ENCODE results near the gene P2RX7.

Gene P2RX7

GRCh38 chr12:121139286-121139685, 6.6 kb downstream of the P2RX7 start:
- H3K4me3 ChIP-seq (ENCODE audit: low read length) = no peak overlapping the region

GRCh38 chr12:121142171-121142950, 9.7 kb downstream of the P2RX7 start:
- Histone ChIP-seq H3K4me2 (ENCODE audit: low read depth, low read length) (no peak overlapping the region), H3K36me3 (replicated peaks; ENCODE audit: insufficient read depth, low read length) (no peaks in the 10 kb centered on the region), H2AFZ (ENCODE audit: low read length) (no peak overlapping the region), H3K9ac (ENCODE audit: low read length) (no peak overlapping the region), H3K9me3 (replicated peaks; ENCODE audit: insufficient read depth, low read length) (no peaks in the 10 kb centered on the region), H3F3A (ENCODE audit: insufficient read depth, low read length) (no peaks in the 10 kb centered on the region), H4K20me1 (ENCODE audit: insufficient read depth, low read length) (no peaks in the 10 kb centered on the region), H3K27ac (ENCODE audit: low read length) (no peak overlapping the region), H3K79me2 (ENCODE audit: low read length) (no peaks in the 10 kb centered on the region; the same call in 1 of the 2 replicates), H3K4me1 (ENCODE audit: low read length) (no peaks in the 10 kb centered on the region), H3K27me3 (replicated peaks; ENCODE audit: insufficient read depth, low read length) (no peaks in the 10 kb centered on the region), H3K9me2 (replicated peaks; ENCODE audit: insufficient read depth, low read length) (no peaks in the 10 kb centered on the region), H3K4me3 (ENCODE audit: low read length) (no peak overlapping the region)
- no peak for DNase-seq
- TF ChIP-seq EZH2phosphoT487 (IDR thresholded peaks at IDR 0.05; ENCODE audit: low read length) = no peak
- TF ChIP-seq EZH2 (optimal IDR thresholded peaks at IDR 0.05; ENCODE audit: low read depth, low read length) = no peak
- no peak for TF ChIP-seq CTCF (IDR thresholded peaks at IDR 0.05; ENCODE audit: low read length)

More at GRCh38 chr12:121139286-121139685, 6.6 kb downstream of the P2RX7 start:
- TF ChIP-seq EZH2 (optimal IDR thresholded peaks at IDR 0.05; ENCODE audit: low read depth, low read length) = no peak
- TF ChIP-seq EZH2phosphoT487 (IDR thresholded peaks at IDR 0.05; ENCODE audit: low read length) = no peak
- TF ChIP-seq CTCF (IDR thresholded peaks at IDR 0.05; ENCODE audit: low read length) = no peak
- Histone ChIP-seq H3K9ac (ENCODE audit: low read length) (no peak overlapping the region), H3K9me2 (replicated peaks; ENCODE audit: insufficient read depth, low read length) (no peaks in the 10 kb centered on the region), H3K4me1 (ENCODE audit: low read length) (no peaks in the 10 kb centered on the region), H3K27ac (ENCODE audit: low read length) (no peak overlapping the region), H2AFZ (ENCODE audit: low read length) (no peak overlapping the region), H3K27me3 (replicated peaks; ENCODE audit: insufficient read depth, low read length) (no peaks in the 10 kb centered on the region), H3K36me3 (replicated peaks; ENCODE audit: insufficient read depth, low read length) (no peaks in the 10 kb centered on the region), H3F3A (ENCODE audit: insufficient read depth, low read length) (no peaks in the 10 kb centered on the region), H4K20me1 (ENCODE audit: insufficient read depth, low read length) (no peaks in the 10 kb centered on the region), H3K4me2 (ENCODE audit: low read depth, low read length) (no peak overlapping the region), H3K79me2 (ENCODE audit: low read length) (peaks cover 12% of the 10 kb centered on the region), H3K9me3 (replicated peaks; ENCODE audit: insufficient read depth, low read length) (no peaks in the 10 kb centered on the region)
- DNase-seq = no peak

- Histone ChIP-seq H3F3A (ENCODE audit: insufficient read depth, low read length) (no peaks in the 10 kb centered on the region), H3K27ac (ENCODE audit: low read length) (no peak overlapping the region), H3K4me2 (ENCODE audit: low read depth, low read length) (no peak overlapping the region), H3K9me3 (replicated peaks; ENCODE audit: insufficient read depth, low read length) (no peaks in the 10 kb centered on the region), H3K4me1 (ENCODE audit: low read length) (no peaks in the 10 kb centered on the region), H3K9me2 (replicated peaks; ENCODE audit: insufficient read depth, low read length) (no peaks in the 10 kb centered on the region), H3K27me3 (replicated peaks; ENCODE audit: insufficient read depth, low read length) (no peaks in the 10 kb centered on the region), H3K36me3 (replicated peaks; ENCODE audit: insufficient read depth, low read length) (no peaks in the 10 kb centered on the region), H3K79me2 (ENCODE audit: low read length) (no peaks in the 10 kb centered on the region), H4K20me1 (ENCODE audit: insufficient read depth, low read length) (no peaks in the 10 kb centered on the region), H3K9ac (ENCODE audit: low read length) (no peak overlapping the region), H3K4me3 (ENCODE audit: low read length) (no peak overlapping the region), H2AFZ (ENCODE audit: low read length) (no peak overlapping the region)
- DNase-seq = no peak
- no peak for TF ChIP-seq EZH2phosphoT487 (IDR thresholded peaks at IDR 0.05; ENCODE audit: low read length)
- no peak for TF ChIP-seq CTCF (IDR thresholded peaks at IDR 0.05; ENCODE audit: low read length)
- no peak for TF ChIP-seq EZH2 (optimal IDR thresholded peaks at IDR 0.05; ENCODE audit: low read depth, low read length)
Measured at GRCh38 chr12:121144416-121144914, 11.8 kb downstream of the P2RX7 start.
